SK-N-SH treated with all-trans-retinoic acid at 6 μM for 48 hours (cell line): ENCODE results near the gene RANBP1.

Experiments
- ATAC-seq: fragments of 200-7000 bp; cut with Tn5 transposase; 3 replicates; pipeline ENCODE4 v1.9.1; 2020; ENCODE audit warnings: mild to moderate bottlenecking, moderate library complexity
- ARNTL ChIP-seq: fragments of 450-650 bp; formaldehyde crosslinking; IDR thresholded peaks from 2 replicates; pipeline ENCODE4 v1.5.0; 2020; ENCODE audit warnings: low read depth, mild to moderate bottlenecking, moderate library complexity, borderline replicate concordance
- CREB5 ChIP-seq: fragments of 250-450 bp; sonication (Bioruptor Pico); IDR thresholded peaks from 2 replicates; pipeline ENCODE4 v1.5.1; 2020; ENCODE audit warnings: low read depth, mild to moderate bottlenecking, moderate library complexity
- CSDC2 ChIP-seq: fragments of 250-450 bp; sonication (Bioruptor Pico); IDR thresholded peaks from 2 replicates; pipeline ENCODE4 v1.5.0; 2020; ENCODE audit warnings: mild to moderate bottlenecking, moderate library complexity
- ESRRG ChIP-seq: fragments of 250-450 bp; sonication (Bioruptor Pico); IDR thresholded peaks from 2 replicates; pipeline ENCODE4 v1.6.1; 2021; ENCODE audit warnings: mild to moderate bottlenecking
- GLIS3 ChIP-seq: fragments of 250-450 bp; sonication (Bioruptor Pico); IDR thresholded peaks from 2 replicates; pipeline ENCODE4 v1.5.0; 2020; ENCODE audit warnings: mild to moderate bottlenecking, moderate library complexity
- OSR1 ChIP-seq: fragments of 250-450 bp; sonication (Bioruptor Pico); IDR thresholded peaks from 2 replicates; pipeline ENCODE4 v1.8.0; 2022; ENCODE audit warnings: moderate library complexity, mild to moderate bottlenecking, inconsistent platforms
- PATZ1 ChIP-seq: fragments of 250-450 bp; sonication (Bioruptor Pico); IDR thresholded peaks from 2 replicates; pipeline ENCODE4 v1.8.0; 2020; ENCODE audit warnings: mild to moderate bottlenecking, moderate library complexity, borderline replicate concordance
- POU6F1 ChIP-seq: fragments of 250-450 bp; sonication (Bioruptor Pico); IDR thresholded peaks from 2 replicates; pipeline ENCODE4 v1.8.0; 2021; ENCODE audit warnings: low read depth, mild to moderate bottlenecking, moderate library complexity, borderline replicate concordance
- RARB ChIP-seq: fragments of 250-450 bp; sonication (Bioruptor Pico); IDR thresholded peaks from 2 replicates; pipeline ENCODE4 v1.8.0; 2021; ENCODE audit warnings: mild to moderate bottlenecking, moderate library complexity
- TCF4 ChIP-seq: fragments of 250-450 bp; sonication (Bioruptor Pico); IDR thresholded peaks from 2 replicates; pipeline ENCODE4 v1.8.0; 2021; ENCODE audit warnings: mild to moderate bottlenecking, moderate library complexity, borderline replicate concordance
- TOX ChIP-seq: fragments of 250-450 bp; sonication (Bioruptor Pico); IDR thresholded peaks from 2 replicates; pipeline ENCODE4 v1.8.0; 2021; ENCODE audit warnings: mild to moderate bottlenecking, moderate library complexity, borderline replicate concordance
- TSHZ2 ChIP-seq: fragments of 250-450 bp; sonication (Bioruptor Pico); IDR thresholded peaks from 2 replicates; pipeline ENCODE4 v1.5.0; 2020; ENCODE audit warnings: mild to moderate bottlenecking, moderate library complexity
- ZFP3 ChIP-seq: fragments of 250-450 bp; sonication (Bioruptor Pico); IDR thresholded peaks from 2 replicates; pipeline ENCODE4 v1.5.0; 2020; ENCODE audit warnings: mild to moderate bottlenecking, moderate library complexity
- ZFP30 ChIP-seq: fragments of 450-650 bp; formaldehyde crosslinking; IDR thresholded peaks from 2 replicates; pipeline ENCODE4 v1.5.0; 2022; ENCODE audit warnings: mild to moderate bottlenecking, moderate library complexity
- ZNF565 ChIP-seq: fragments of 450-650 bp; formaldehyde crosslinking; conservative IDR thresholded peaks from 2 replicates; pipeline ENCODE4 v1.5.0; 2020; ENCODE audit warnings: low read depth, mild to moderate bottlenecking, moderate library complexity
- ZNF70 ChIP-seq: fragments of 450-650 bp; formaldehyde crosslinking; IDR thresholded peaks from 2 replicates; pipeline ENCODE4 v1.5.0; 2020; ENCODE audit warnings: mild to moderate bottlenecking, moderate library complexity
- ZNF8 ChIP-seq: fragments of 450-650 bp; formaldehyde crosslinking; IDR thresholded peaks from 2 replicates; pipeline ENCODE4 v1.5.0; 2020; ENCODE audit warnings: mild to moderate bottlenecking, moderate library complexity

Gene RANBP1

GRCh38 chr22:20083891-20084546, 31.9 kb upstream of the RANBP1 start (continued):
- TF ChIP-seq POU6F1 (CRISPR knock-in tag) (no peak), TCF4 (CRISPR knock-in tag) (no peak)

GRCh38 chr22:20084547-20085413, 31.1 kb upstream of the RANBP1 start:
- no peak for TF ChIP-seq OSR1
- no peak for TF ChIP-seq GLIS3 (CRISPR knock-in tag)
- TF ChIP-seq RARB (CRISPR knock-in tag) = no peak
- no peak for TF ChIP-seq ZFP3
- TF ChIP-seq TCF4 (CRISPR knock-in tag) = no peak
- no peak for TF ChIP-seq POU6F1 (CRISPR knock-in tag)
- ATAC-seq = peak; percentile 38; the same call in 2 of the 3 replicates

- TF ChIP-seq CSDC2 = no peak
- no peak for TF ChIP-seq ZFP30 (CRISPR knock-in tag)
- no peak for ATAC-seq
Measured at GRCh38 chr22:20085651-20086050, 30.3 kb upstream of the RANBP1 start.

GRCh38 chr22:20086101-20086599, 29.8 kb upstream of the RANBP1 start:
- no peak for ATAC-seq
- TF ChIP-seq ZNF8 (CRISPR knock-in tag) = no peak
- TF ChIP-seq ARNTL (CRISPR knock-in tag) = no peak
- TF ChIP-seq ZNF70 (CRISPR knock-in tag) = no peak
- TF ChIP-seq POU6F1 (CRISPR knock-in tag) = no peak
- no peak for TF ChIP-seq GLIS3 (CRISPR knock-in tag)
- no peak for TF ChIP-seq ZNF565 (CRISPR knock-in tag)
- no peak for TF ChIP-seq PATZ1 (CRISPR knock-in tag)
- no peak for TF ChIP-seq TOX (CRISPR knock-in tag)
- TF ChIP-seq ESRRG = no peak

- TF ChIP-seq TSHZ2 (CRISPR knock-in tag) (no peak), CREB5 (CRISPR knock-in tag) (no peak), PATZ1 (CRISPR knock-in tag) (no peak), ZNF8 (CRISPR knock-in tag) (no peak)
- TF ChIP-seq, all 23 proteins: peak for 0
- ATAC-seq = no peak
Measured at GRCh38 chr22:20086763-20087162, 29.1 kb upstream of the RANBP1 start.
